ENCODE measurements around the gene TSPEAR. TPM values are rescaled to one million over a fixed set of nuclear protein-coding genes. Genes with fewer than 3 reads are reported as not detected.

The TSPEAR gene
- total RNA-seq, 1 experiment from 2014 or later: not detected

GRCh38 chr21:44727757-44728156, 16.4 kb upstream of the TSPEAR start:
- in situ Hi-C loops (cut with HindIII; ENCODE audit: low pct_unique_long_range_greater_than_20kb, low sequenced_read_pairs): no loop called here
- DNase-seq (ENCODE audit: low read depth, low spot score): no peak

DNA sequence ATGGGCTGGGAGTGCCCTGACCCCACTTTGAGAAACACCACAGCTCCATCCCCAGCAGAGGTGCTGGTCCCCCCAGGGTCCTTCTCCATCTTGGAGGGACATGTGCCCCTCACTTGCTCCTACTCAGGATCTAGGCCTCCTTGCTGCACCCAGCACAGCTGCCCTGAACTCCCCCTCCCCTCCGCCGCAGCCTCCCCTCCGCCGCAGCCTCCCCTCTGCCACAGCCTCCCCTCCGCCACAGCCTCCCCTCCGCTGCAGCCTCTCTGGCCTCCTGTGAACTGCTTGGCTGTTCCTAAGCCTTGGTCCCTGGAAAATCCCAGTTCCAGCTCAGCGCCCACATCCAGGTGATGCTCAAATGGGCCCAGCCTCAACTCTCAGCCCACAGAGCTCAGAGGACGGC, 15.9 kb upstream of the TSPEAR start:
- DNase-seq (ENCODE audit: low read depth, low spot score): no peak
- in situ Hi-C loops (cut with HindIII; ENCODE audit: low pct_unique_long_range_greater_than_20kb, low sequenced_read_pairs): no loop called here

DNA sequence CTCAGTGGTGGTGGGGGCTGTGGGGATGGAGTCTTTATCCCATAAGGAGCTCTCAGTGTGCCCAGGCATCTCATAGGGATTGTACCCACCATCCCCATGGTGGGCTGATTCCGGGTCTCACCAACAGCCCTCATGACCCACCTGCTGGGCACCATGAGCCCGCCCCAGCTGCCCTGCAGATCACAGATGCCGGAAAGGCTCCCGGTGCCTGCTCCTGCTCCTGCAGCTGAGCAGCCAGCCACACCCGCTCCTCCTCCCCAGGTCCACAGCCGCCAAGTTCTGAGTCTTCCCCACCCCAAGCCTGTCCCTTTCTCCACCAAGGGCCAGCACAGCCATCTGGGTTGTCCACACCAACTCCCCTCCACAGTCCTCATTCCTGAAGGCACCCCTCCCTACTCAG, 15.5 kb upstream of the TSPEAR start:
- no peak for DNase-seq (ENCODE audit: low read depth, low spot score)
- in situ Hi-C loops (cut with HindIII; ENCODE audit: low pct_unique_long_range_greater_than_20kb, low sequenced_read_pairs): no loop called here

GRCh38 chr21:44724926-44725325, 13.6 kb upstream of the TSPEAR start:
- in situ Hi-C loops (cut with HindIII; ENCODE audit: low pct_unique_long_range_greater_than_20kb, low sequenced_read_pairs): no loop called here
- no peak for DNase-seq (ENCODE audit: low read depth, low spot score)

DNA sequence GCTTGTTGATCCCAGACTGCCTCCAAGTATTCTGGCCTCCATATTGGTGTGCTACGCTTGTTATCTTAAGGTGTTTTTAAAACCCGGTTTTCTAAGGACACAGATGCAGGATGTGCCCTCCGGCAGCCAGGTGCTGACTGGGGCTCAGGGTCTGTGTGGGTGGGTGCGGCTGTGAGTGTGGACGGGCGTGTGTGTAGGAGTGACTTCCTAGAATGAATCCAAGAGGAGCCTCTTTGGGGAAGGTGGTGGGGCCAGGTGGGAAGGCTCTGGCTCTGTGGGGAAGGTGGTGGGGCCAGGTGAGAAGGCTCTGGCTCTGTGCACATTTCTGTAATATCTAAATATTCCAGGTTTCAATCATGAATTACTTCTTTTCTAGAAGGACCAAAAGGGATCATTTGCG, 12.8 kb upstream of the TSPEAR start:
- in situ Hi-C loops (cut with HindIII; ENCODE audit: low pct_unique_long_range_greater_than_20kb, low sequenced_read_pairs): no loop called here
- DNase-seq (ENCODE audit: low read depth, low spot score): no peak

GRCh38 chr21:44723177-44724131, 12.1 kb upstream of the TSPEAR start:
- in situ Hi-C loops (cut with HindIII; ENCODE audit: low pct_unique_long_range_greater_than_20kb, low sequenced_read_pairs): no loop called here
- no peak for DNase-seq (ENCODE audit: low read depth, low spot score)

DNA sequence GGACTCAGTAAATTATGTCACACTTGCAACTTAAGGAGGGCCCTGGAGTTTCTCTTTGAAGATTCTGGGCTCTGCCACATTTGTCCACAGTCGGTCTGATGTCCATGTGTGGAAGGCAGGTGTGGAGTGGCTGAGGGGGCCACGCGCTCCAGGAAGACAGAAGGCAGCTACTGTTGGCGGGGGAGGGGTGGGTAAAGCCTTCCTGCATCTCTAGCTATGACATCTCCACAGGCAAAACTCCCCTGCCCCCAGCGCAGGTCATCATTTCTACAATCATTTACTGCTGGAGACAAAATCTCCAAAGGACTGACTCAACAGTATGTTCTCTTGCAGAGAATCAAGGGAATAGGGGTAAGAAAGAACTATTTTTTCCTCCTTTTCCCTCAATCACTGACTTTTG, 11.4 kb upstream of the TSPEAR start:
- in situ Hi-C loops (cut with HindIII; ENCODE audit: low pct_unique_long_range_greater_than_20kb, low sequenced_read_pairs): no loop called here
- no peak for DNase-seq (ENCODE audit: low read depth, low spot score)

- no peak for DNase-seq (ENCODE audit: low read depth, low spot score)
- in situ Hi-C loops (cut with HindIII; ENCODE audit: low pct_unique_long_range_greater_than_20kb, low sequenced_read_pairs): no loop called here
Measured at GRCh38 chr21:44720170-44720569, 8.8 kb upstream of the TSPEAR start.

GRCh38 chr21:44718571-44718970, 7.2 kb upstream of the TSPEAR start:
- in situ Hi-C loops (cut with HindIII; ENCODE audit: low pct_unique_long_range_greater_than_20kb, low sequenced_read_pairs): no loop called here
- DNase-seq (ENCODE audit: low read depth, low spot score): no peak

DNA sequence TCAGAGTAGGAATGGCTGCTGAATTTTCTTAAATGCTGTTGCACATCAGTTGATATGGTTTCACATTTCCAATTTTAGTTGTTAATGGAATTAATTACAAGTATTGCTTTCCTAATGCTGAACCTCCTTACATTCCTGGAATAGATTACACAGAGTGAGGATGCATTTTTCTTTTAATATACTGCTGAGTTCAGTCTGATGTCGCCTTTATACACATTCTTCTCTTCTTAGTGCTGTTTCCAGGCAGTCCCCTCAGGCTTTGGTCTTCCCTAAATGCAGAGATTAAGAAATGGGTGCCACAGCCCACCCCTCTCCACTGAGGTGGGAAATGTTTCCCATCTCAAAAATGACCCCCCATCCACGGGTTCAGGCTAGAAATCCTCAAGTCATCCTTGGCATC, 6.7 kb upstream of the TSPEAR start:
- in situ Hi-C loops (cut with HindIII; ENCODE audit: low pct_unique_long_range_greater_than_20kb, low sequenced_read_pairs): no loop called here
- DNase-seq (ENCODE audit: low read depth, low spot score): no peak

- in situ Hi-C loops (cut with HindIII; ENCODE audit: low pct_unique_long_range_greater_than_20kb, low sequenced_read_pairs): no loop called here
- DNase-seq (ENCODE audit: low read depth, low spot score): no peak
Measured at GRCh38 chr21:44716984-44717383, 5.6 kb upstream of the TSPEAR start.

GRCh38 chr21:44714905-44715304, 3.5 kb upstream of the TSPEAR start:
- no peak for DNase-seq (ENCODE audit: low read depth, low spot score)
- in situ Hi-C loops (cut with HindIII; ENCODE audit: low pct_unique_long_range_greater_than_20kb, low sequenced_read_pairs): no loop called here

DNA sequence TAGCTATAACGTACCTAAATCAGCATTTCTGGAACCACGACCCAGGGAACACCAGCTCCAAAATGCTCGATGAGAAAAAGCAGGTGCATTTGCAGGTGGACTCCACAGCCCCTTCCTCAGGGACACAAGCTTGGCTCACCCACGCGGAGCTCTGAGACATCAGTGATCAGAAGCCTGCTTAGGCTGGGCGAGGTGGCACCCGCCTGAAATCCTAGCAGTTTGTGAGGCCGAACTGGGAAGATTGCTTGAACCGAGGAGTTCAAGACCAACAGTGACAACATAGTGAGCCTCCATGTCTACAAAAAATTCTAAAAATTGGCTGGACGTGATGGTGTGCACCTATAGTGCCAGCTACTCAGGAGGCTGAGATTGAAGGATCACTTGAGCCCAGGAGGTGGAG, 2.5 kb upstream of the TSPEAR start:
- in situ Hi-C loops (cut with HindIII; ENCODE audit: low pct_unique_long_range_greater_than_20kb, low sequenced_read_pairs): no loop called here
- DNase-seq (ENCODE audit: low read depth, low spot score): no peak

DNA sequence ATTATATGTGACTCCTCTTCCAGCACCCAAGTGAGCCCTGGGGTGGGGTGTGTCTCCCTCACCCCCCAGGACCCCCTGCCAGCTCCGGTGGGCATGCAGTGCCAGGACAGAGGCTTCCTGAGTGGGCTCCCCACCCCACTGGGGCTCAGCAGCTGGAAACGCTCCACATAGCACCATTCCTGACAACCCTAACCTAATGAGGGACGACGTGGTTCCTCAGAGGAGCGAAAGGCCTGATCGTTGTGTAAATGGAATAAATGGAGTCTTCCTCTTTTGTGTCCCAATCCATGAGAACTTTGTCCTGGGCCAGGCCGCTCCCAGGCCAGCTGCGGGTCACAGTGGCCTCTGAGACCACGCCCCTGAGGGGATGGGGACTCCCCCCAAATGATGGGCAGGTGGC, 1.8 kb upstream of the TSPEAR start:
- in situ Hi-C loops (cut with HindIII; ENCODE audit: low pct_unique_long_range_greater_than_20kb, low sequenced_read_pairs): no loop called here
- no peak for DNase-seq (ENCODE audit: low read depth, low spot score)

DNA sequence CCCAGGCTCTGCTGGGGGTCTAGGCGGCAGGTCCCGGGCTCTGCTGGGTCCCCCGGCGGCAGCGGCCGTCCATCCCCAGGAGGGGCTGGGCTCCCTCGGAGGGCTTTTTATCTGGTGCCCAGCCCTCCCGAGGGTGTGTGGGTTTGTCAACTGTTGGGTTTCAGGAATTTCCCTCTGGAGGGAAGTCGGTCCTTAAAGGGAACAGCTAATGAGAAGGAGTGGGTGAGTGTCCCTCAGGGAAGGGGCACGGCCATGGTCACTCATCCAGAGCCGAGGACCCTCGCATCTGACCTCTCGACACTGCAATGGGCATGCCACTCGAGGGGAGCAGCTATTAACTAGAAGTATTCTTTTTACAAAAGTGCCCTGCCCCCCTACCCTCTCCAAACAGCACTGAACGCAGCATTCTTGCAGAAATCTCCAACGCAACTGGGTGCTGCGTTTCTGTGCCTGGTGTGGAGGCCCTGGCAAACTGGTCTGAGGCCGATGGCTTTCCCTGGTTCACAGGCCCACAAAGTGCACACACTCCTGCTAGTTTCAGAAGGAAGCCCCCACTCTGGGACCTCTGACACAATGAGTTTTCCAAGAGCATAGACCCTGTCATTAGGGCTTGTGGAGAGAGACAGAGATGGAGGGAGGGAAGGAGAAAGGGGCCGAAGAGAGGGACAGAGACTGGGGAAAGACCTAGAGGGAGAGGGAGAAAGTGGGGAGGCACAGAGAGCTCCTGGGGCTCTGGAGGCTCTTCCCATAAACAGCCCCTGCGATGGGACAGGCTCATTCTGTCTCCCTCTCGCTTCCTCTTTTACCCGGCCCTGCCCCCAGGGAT, 1.0 kb upstream of the TSPEAR start:
- in situ Hi-C loops (cut with HindIII; ENCODE audit: low pct_unique_long_range_greater_than_20kb, low sequenced_read_pairs): no loop called here
- no peak for DNase-seq (ENCODE audit: low read depth, low spot score)

- in situ Hi-C loops (cut with HindIII; ENCODE audit: low pct_unique_long_range_greater_than_20kb, low sequenced_read_pairs): no loop called here
- DNase-seq (ENCODE audit: low read depth, low spot score): no peak
Measured at GRCh38 chr21:44710756-44711326, 531 bp downstream of the TSPEAR start.

DNA sequence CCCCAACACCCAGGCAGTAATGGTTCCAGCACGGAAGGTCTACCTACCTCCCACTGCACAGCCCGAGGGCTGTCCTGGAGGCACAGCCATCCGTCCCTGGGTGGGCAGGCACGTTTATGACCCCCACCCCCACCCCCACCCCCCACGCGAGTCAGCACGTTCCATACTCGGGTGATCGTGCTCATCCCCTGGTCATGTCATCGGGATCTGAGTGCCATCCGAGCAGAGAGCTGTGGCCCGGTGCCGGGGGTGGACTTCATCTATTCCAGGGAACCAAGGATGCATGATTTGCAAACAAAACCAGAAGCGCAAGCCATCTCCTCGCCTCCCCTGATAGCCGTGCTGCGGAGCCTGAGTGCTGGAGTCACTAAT, 1.1 kb downstream of the TSPEAR start:
- no peak for DNase-seq (ENCODE audit: low read depth, low spot score)

GRCh38 chr21:44709426-44710293, 1.7 kb downstream of the TSPEAR start:
- in situ Hi-C loops (cut with HindIII; ENCODE audit: low pct_unique_long_range_greater_than_20kb, low sequenced_read_pairs): no loop called here
- no peak for DNase-seq (ENCODE audit: low read depth, low spot score)

More for the DNA sequence above, 1.1 kb downstream of the TSPEAR start:
- in situ Hi-C loops (cut with HindIII; ENCODE audit: low pct_unique_long_range_greater_than_20kb, low sequenced_read_pairs): no loop called here
